ENCODE data around the gene SCART1.
"Not testable (repeated sequence)": the region's sequence is repeated elsewhere in the genome, so short reads cannot be mapped to it uniquely, and the experiment has no call there.

The SCART1 gene

DNA sequence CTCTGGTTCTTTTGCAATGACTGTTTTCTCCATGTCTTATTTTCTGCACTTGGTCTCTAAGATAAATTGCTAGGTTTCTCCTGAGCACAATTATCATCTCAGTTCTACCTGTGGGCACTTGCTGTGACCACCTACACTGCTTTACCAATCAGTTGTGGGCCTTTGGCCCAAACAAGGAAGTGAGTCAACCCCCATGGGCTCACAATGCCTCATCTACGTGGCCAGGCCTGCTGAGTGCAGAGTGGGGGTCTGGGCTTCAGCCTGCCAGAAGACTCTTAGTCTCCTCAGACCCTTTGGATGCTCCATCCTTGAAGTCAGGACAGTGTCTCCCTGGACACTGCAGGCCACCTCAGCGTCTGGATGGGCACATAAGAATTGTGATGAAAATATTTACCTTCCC is 20.3 kb downstream of the SCART1 start:
- DNase-seq (ENCODE audit: low read depth, low spot score), result no peak

- no peak for DNase-seq (ENCODE audit: low read depth, low spot score)
Observed at GRCh38 chr10:133474665-133475424, 21.1 kb downstream of the SCART1 start.

DNA sequence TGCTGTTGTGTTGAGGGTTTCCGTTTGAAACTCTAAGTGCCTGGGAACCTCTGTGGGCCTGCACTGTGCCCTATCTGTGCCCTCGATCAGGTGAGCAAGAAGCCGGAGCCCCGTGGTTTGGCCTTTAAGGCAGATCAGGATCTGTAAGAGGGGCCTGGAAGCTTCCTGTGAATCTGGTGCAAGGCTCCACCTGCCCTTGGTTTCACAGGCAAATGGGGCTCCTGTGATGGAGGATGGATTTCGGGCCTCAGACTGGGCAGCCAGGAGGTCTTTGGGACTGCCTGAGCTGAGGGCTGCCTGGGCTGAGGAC is 21.6 kb downstream of the SCART1 start:
- no peak for DNase-seq (ENCODE audit: low read depth, low spot score)

- DNase-seq (ENCODE audit: low read depth, low spot score), result no peak
Observed at GRCh38 chr10:133475821-133476640, 22.3 kb downstream of the SCART1 start.

DNA sequence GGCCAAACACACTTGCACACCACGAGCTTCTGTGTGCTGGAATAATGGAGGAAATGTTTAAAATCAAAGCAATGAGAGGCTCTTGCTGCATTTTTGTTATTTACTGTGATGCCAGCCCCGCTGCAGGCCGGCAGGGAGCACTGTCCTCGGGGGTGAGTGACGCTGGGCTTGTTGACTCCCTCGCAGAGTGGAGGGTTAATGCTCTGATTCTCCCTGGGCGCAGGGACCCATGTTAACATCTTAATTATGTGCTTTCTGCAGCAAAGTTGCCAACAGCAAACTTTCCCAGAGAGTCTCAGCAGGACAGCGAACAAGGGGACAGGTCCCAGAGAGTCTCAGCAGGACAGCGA is 22.9 kb downstream of the SCART1 start:
- DNase-seq (ENCODE audit: low read depth, low spot score), result no peak

- DNase-seq (ENCODE audit: low read depth, low spot score), result no peak
Observed at GRCh38 chr10:133481086-133481643, 27.4 kb downstream of the SCART1 start.

DNA sequence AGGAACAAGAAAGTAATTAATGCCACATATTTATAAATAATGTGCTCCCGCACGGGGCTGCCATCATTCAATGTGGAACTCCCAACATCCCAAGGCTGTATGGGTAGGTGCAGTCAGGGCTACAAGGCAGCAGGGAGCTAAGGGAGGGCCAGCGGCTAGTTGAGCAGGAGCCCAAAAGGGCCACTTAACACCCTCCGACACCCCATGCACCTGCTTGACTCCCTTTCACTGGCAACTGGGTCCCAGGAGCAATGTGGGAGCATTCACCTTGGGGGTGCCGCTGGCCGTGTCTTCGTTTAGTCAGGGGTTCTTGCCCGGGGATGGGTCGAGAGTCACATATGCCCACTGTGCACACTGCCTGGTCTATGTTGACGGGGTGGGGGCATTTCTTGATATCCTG is 27.9 kb downstream of the SCART1 start:
- no peak for DNase-seq (ENCODE audit: low read depth, low spot score)

DNA sequence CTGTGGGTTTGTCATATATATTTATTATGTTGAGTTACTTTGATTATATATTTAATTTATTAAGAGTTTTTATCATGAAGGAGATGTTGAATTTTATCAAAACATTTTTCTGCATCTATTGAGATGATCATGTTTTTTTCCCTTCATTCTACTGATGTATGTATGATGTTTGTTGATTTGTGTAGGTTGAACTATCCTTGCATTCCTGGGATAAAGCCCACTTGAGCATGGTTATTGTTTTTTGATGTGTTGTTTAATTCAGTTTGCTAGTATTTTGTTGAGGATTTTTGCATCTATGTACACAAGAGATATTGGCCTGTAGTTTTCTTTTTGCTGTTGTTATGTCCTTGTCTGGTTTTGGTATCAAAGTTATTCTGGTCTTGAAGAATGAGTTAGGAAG is 31.1 kb downstream of the SCART1 start:
- DNase-seq (ENCODE audit: low read depth, low spot score), result no peak

- no peak for DNase-seq (ENCODE audit: low read depth, low spot score)
Observed at GRCh38 chr10:133487085-133487484, 33.3 kb downstream of the SCART1 start.

DNA sequence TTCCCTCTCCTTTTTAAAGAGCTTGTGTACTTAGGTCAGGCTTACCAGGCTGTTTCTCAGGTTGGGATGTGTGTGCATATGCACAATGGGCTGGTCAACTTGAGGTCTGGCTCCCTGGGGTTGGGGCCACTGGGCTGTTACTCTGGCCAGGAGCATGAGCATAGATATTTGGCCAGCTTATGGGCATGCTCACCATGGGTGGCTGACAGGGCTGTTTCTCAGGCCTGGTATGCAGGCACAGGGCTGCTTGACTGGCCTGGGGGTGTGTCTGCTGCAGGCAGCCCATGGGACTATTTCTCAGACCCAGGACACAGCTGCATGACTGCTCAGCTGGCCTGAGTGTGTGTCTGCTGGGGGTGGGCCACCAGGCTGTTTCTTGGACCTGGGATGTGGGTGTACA is 34.6 kb downstream of the SCART1 start:
- DNase-seq (ENCODE audit: low read depth, low spot score), result no peak

DNA sequence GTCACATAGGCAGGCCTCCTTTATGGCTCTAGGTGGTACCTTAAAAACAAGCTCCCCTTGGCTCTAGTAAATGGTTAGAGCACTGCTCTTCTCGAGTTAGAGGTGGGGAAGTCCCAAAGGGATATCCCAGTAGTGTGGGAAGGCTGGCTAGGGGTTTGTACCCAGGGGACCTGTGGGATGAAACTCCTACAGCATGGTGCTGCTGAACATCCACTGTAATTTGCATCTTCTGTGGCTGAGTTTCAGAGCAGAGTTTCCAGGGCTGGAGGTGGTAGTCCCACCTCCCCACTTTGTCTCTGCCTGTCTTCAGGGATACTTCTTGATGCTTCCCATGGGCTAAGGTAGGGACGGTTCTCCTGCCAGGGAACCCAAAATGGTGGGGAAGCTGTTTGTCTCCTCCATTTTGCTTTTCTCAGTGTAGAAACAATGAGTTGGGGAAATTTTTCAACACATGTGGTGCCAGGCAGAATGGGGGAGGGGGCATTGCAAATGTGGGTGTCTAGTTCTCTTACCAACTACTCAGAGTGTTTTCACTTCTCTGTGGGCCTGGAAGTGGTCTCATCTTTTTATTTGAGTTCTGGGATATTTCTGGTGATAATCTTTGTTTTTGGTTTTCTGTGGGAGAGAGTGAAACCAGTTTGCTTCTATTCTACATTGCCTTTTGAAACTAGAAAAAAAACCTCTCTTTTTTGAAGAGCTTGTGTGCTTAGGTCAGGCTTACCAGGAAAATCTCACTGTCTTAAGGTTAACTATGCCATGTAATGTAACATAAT is 36.3 kb downstream of the SCART1 start:
- no peak for DNase-seq (ENCODE audit: low read depth, low spot score)

DNA sequence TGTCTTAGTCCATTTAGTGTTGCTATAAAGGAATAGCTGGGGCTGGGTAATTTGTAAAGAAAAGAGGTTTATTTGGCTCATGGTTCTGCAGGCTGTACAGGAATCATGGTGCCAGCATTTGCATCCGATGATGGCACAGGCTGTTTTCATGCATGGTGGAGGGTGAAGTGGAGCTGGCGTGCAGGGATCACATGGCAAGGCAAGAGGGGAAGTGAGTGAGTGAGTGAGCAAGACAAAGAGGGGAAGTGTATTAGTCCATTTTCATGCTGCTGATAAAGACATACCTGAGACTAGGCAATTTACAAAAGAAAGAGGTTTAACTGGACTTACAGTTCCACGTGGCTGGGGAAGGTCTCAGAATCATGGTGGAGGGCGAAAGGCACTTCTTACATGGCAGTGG is 39.8 kb downstream of the SCART1 start:
- not testable (repeated sequence) for DNase-seq (ENCODE audit: low read depth, low spot score)

DNA sequence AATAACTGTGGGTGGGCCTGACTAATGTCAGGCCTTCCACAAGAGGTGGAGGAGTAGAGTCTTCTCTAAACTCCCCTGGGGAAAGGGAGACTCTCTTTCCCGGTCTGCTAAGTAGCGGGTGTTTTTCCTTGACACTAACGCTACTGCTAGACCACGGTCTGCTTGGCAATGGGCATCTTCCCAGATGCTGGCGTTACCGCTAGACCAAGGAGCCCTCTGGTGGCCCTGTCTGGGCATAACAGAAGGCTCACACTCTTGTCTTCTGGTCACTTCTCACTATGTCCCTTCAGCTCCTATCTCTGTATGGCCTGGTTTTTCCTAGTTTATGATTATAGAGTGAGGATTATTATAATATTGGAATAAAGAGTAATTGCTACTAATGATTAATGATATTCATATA is 43.6 kb downstream of the SCART1 start:
- DNase-seq (ENCODE audit: low read depth, low spot score), result not testable (repeated sequence)

- not testable (repeated sequence) for DNase-seq (ENCODE audit: low read depth, low spot score)
Observed at GRCh38 chr10:133499176-133499575, 45.4 kb downstream of the SCART1 start.

DNA sequence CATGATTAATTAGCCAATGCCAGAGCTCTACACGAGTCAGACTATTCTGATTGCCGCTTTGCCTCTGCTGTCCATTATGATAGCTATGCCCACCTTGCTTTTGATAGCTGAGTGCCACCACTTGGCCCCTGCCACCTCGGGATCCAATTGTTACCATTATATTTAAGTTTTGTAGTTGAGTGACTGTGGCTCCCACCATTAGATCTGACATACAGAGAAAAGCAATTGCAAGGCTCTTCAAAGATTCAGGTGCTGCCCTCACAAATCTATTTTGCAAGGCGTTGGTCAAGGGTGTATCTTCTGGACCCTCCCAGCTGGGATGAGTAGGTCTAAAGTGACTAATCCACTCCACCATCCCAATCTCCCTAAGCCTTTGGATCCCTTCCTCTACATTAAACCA is 47.2 kb downstream of the SCART1 start:
- not testable (repeated sequence) for DNase-seq (ENCODE audit: low read depth, low spot score)

DNA sequence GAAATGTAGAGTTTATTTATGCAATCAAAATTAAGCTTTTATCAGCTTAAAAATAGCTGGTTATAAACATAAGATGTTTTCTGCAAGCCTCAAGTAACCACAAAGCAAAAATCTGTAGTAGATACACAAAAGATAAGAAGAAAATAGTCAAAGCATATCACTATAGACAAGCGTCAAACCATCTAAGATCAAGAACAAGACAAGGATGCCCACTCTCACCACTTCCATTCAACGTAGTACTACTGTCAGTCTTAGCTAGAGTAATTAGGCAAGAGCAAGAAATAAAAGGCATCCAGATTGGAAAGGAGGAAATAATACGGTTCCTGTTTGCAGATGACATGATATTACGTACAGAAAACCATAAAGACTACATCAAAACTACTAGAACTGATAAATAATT is 56.0 kb downstream of the SCART1 start:
- DNase-seq (ENCODE audit: low read depth, low spot score), result no peak

- DNase-seq (ENCODE audit: low read depth, low spot score), result no peak
Observed at GRCh38 chr10:133511408-133511807, 57.7 kb downstream of the SCART1 start.

DNA sequence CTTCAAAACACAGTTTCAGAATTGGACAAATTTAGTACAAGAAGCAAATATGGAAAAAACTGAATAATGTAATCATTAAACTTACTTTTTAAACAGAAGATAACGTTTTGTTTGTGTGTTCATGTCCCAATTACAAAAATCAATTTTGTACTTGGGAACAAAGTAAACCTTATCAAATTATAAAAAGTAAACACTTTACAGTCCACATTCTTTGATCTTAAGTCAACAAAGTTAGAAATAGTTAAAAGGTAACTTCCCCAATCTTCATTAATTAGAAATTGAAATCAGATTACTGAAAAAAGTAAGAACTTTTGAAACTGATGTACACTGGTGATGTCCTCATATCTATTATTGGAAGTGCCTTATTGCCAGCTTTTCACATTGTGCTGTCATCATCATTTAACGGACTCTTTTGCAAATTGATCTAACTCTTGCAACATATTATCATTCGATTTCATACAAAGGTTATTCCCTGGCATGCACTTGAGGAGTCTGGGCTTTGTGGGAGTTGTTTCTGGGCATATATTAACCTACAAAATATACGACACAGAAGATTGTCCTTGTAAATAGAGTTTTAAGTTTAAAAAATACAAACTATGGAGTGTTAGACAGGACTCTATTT is 58.3 kb downstream of the SCART1 start:
- DNase-seq (ENCODE audit: low read depth, low spot score), result no peak

- DNase-seq (ENCODE audit: low read depth, low spot score), result no peak
Observed at GRCh38 chr10:133515471-133515870, 61.7 kb downstream of the SCART1 start.

DNA sequence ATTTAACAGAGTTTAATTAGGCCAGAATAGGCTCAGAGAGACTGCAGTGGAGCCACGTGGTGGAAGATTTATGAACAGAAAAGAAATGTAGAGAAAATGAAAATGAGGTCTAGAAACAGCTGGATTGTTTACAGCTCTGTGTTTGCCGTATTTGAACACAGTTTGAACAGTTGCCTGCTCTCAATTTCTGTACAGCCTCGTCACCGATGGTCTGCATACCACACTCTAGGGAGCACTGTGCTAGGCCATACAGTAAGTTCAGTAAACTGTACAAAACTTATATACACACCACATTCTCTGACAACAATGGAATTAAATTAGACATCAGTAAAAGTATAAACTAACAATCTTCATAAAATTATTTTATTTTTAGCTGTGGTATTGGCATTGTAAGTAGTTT is 62.3 kb downstream of the SCART1 start:
- no peak for DNase-seq (ENCODE audit: low read depth, low spot score)

- not testable (repeated sequence) for DNase-seq (ENCODE audit: low read depth, low spot score)
Observed at GRCh38 chr10:133518517-133518916, 64.8 kb downstream of the SCART1 start.

All from activated CD4-positive, CD25-positive, alpha-beta regulatory T cell treated with anti-CD3 and anti-CD28 coated beads, Interleukin-2, amount 50 U/mL, for 16 hours (primary cell).